Keratinocyte (primary cell): Measurements from ENCODE around the gene CLDN6. TPM values are rescaled to one million over a fixed set of nuclear protein-coding genes. Genes with fewer than 3 reads are reported as not detected.

Experiments
- DNase-seq: peaks from one replicate; pipeline ENCODE4 v3.0.0-alpha.2; 2011; ENCODE audit warnings: low read depth, missing footprints, low spot score
- FAIRE-seq: peaks from 2 replicates; lab custom pipeline; 2011; peaks lifted over from hg19 to GRCh38; lab: Jason Lieb, UNC
- H2AFZ ChIP-seq: 2 replicates; pipeline ENCODE4 v1.6.0; 2012; ENCODE audit warnings: low read length, control low read depth, inconsistent platforms; ENCODE audit not compliant: control insufficient read depth
- H3K27ac ChIP-seq: 2 replicates; pipeline ENCODE4 v1.5.1; 2011; ENCODE audit warnings: low read length; ENCODE audit not compliant: control insufficient read depth, insufficient read depth
- H3K27me3 ChIP-seq: 3 replicates; pipeline ENCODE4 v1.6.0; 2011; ENCODE audit warnings: low read length; ENCODE audit not compliant: control insufficient read depth, insufficient read depth; ENCODE audit errors: extremely low read depth
- H3K36me3 ChIP-seq, 2 experiments: 2 replicates in 1 of 2; 3 replicates in 1 of 2; pipeline ENCODE4 v1.5.1; 2011; ENCODE audit warnings: low read length in 2 of 2, mild to moderate bottlenecking in 1 of 2; ENCODE audit not compliant: control insufficient read depth in 2 of 2, insufficient read depth in 2 of 2; ENCODE audit errors: extremely low read depth in 1 of 2
- H3K4me1 ChIP-seq: 3 replicates; pipeline ENCODE4 v1.5.1; 2011; ENCODE audit warnings: low read length; ENCODE audit not compliant: control insufficient read depth, insufficient read depth; ENCODE audit errors: extremely low read depth
- H3K4me2 ChIP-seq: 3 replicates; pipeline ENCODE4 v1.6.0; 2011; ENCODE audit warnings: low read depth, low read length; ENCODE audit not compliant: control insufficient read depth, insufficient read depth; ENCODE audit errors: extremely low read depth
- H3K4me3 ChIP-seq, 3 experiments: fragments of 200-600 bp in 1 of 3; sonication (generic) in 1 of 3; 2 replicates in 2 of 3; 3 replicates in 1 of 3; pipeline ENCODE4 v1.5.1; 2011 to 2016; ENCODE audit warnings: low read length in 3 of 3, mild to moderate bottlenecking in 3 of 3, control low read depth in 2 of 3, inconsistent platforms in 1 of 3, low read depth in 1 of 3, mixed read lengths in 1 of 3, mixed run types in 1 of 3, moderate library complexity in 1 of 3; ENCODE audit not compliant: control insufficient read depth in 2 of 3, insufficient read depth in 2 of 3; ENCODE audit errors: extremely low read depth in 1 of 3
- H3K79me2 ChIP-seq: 2 replicates; pipeline ENCODE4 v1.6.0; 2012; ENCODE audit warnings: low read length; ENCODE audit not compliant: control insufficient read depth, insufficient read depth
- H3K9ac ChIP-seq: 3 replicates; pipeline ENCODE4 v1.6.0; 2011; ENCODE audit warnings: low read length; ENCODE audit not compliant: control insufficient read depth, insufficient read depth; ENCODE audit errors: extremely low read depth
- H3K9me1 ChIP-seq: 3 replicates; pipeline ENCODE4 v1.6.0; 2011; ENCODE audit warnings: low read length; ENCODE audit not compliant: control insufficient read depth, insufficient read depth; ENCODE audit errors: extremely low read depth
- H3K9me3 ChIP-seq: 2 replicates; pipeline ENCODE4 v1.5.1; 2012; ENCODE audit warnings: low read depth, low read length; ENCODE audit not compliant: control insufficient read depth
- H4K20me1 ChIP-seq: 3 replicates; pipeline ENCODE4 v1.6.0; 2011; ENCODE audit warnings: low read length; ENCODE audit not compliant: control insufficient read depth, insufficient read depth; ENCODE audit errors: extremely low read depth
- EZH2 ChIP-seq: IDR thresholded peaks from one replicate; pipeline ENCODE4 v1.6.1; 2012; ENCODE audit warnings: inconsistent platforms, mild to moderate bottlenecking, low read length, moderate library complexity
- dilution Hi-C: fragments of 300-500 bp; cut with MboI; formaldehyde crosslinking; loops from one replicate; pipeline ENCODE4 v1.7.0; 2020; ENCODE audit warnings: low sequenced_read_pairs; ENCODE audit not compliant: extremely low pct_ligation_motif_present
- polyA plus RNA-seq, 5 experiments: library from polyadenylated mRNA; depleted of rRNA in 3 of 5; stranded (reverse) in 3 of 5; stranded (forward) in 1 of 5; unstranded in 1 of 5; fragments of >200 nt; gene quantifications; 1 replicate in 1 of 5; 2 replicates in 3 of 5; 3 replicates in 1 of 5; pipeline versions ENCODE4 v1.2.1 to v1.2.3, GENCODE V29; 2011 to 2012; ENCODE audit warnings: missing spikeins in 2 of 5, low read depth in 1 of 5, low replicate concordance in 1 of 5
- TF ChIP-seq, protein P1 (sequence below), 3 experiments: IDR thresholded peaks in 1 of 3; conservative IDR thresholded peaks in 1 of 3; optimal IDR thresholded peaks in 1 of 3; 2 replicates in 2 of 3; 3 replicates in 1 of 3; pipeline versions ENCODE3 to v1.5.1; 2011; ENCODE audit warnings: low read length in 3 of 3, mild to moderate bottlenecking in 3 of 3, moderate library complexity in 2 of 3, control low read depth in 1 of 3, inconsistent platforms in 1 of 3; ENCODE audit not compliant: insufficient read depth in 2 of 3; ENCODE audit errors: extremely low read depth in 1 of 3

The CLDN6 gene
- polyA plus RNA-seq, 1 donor (not counting 4 experiments of a cell fraction or from before 2014, with no cell fraction given): not detected

GRCh38 chr16:3047387-3047720 lies 29.4 kb upstream of the CLDN6 start:
- H3K79me2 ChIP-seq: no peaks in the 10 kb centered on the region
- H3K36me3 ChIP-seq: no peaks in the 10 kb centered on the region
- no peaks in the 10 kb centered on the region for H3K9me3 ChIP-seq
- DNase-seq: no peak
- H3K27me3 ChIP-seq: peaks cover 46% of the 10 kb centered on the region
- no peak overlapping the region for H3K9ac ChIP-seq
- FAIRE-seq: no peak
- no peaks in the 10 kb centered on the region for H4K20me1 ChIP-seq
- H3K27ac ChIP-seq: no peak overlapping the region
- no peak overlapping the region for H3K4me2 ChIP-seq
- no peak for TF ChIP-seq EZH2
- TF ChIP-seq, protein P1, sequence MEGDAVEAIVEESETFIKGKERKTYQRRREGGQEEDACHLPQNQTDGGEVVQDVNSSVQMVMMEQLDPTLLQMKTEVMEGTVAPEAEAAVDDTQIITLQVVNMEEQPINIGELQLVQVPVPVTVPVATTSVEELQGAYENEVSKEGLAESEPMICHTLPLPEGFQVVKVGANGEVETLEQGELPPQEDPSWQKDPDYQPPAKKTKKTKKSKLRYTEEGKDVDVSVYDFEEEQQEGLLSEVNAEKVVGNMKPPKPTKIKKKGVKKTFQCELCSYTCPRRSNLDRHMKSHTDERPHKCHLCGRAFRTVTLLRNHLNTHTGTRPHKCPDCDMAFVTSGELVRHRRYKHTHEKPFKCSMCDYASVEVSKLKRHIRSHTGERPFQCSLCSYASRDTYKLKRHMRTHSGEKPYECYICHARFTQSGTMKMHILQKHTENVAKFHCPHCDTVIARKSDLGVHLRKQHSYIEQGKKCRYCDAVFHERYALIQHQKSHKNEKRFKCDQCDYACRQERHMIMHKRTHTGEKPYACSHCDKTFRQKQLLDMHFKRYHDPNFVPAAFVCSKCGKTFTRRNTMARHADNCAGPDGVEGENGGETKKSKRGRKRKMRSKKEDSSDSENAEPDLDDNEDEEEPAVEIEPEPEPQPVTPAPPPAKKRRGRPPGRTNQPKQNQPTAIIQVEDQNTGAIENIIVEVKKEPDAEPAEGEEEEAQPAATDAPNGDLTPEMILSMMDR (optimal IDR thresholded peaks at IDR 0.05 in 1 of 3, IDR thresholded peaks at IDR 0.05 in 1 of 3, conservative IDR thresholded peaks at IDR 0.05 in 1 of 3; ENCODE audit: extremely low read depth in 1 of 3, insufficient read depth in 2 of 3, low read length in 3 of 3): no peak
- no peak overlapping the region for H2AFZ ChIP-seq
- H3K4me1 ChIP-seq: no peaks in the 10 kb centered on the region
- H3K9me1 ChIP-seq: no peaks in the 10 kb centered on the region
- dilution Hi-C loops: no loop called here
- no peak overlapping the region for H3K4me3 ChIP-seq

GRCh38 chr16:3046641-3047386 lies 28.8 kb upstream of the CLDN6 start:
- dilution Hi-C loops: no loop called here
- Histone ChIP-seq H3K27ac (no peak overlapping the region), H3K27me3 (peaks cover 46% of the 10 kb centered on the region), H3K4me3 (peak overlapping the region; percentile 43 to 67 (median 57)), H3K4me2 (peak overlapping the region; percentile 84), H2AFZ (no peak overlapping the region), H4K20me1 (no peaks in the 10 kb centered on the region), H3K79me2 (no peaks in the 10 kb centered on the region), H3K9me3 (no peaks in the 10 kb centered on the region), H3K9me1 (no peaks in the 10 kb centered on the region), H3K4me1 (no peaks in the 10 kb centered on the region), H3K9ac (no peak overlapping the region), H3K36me3 (no peaks in the 10 kb centered on the region)
- DNase-seq (no peak), FAIRE-seq (no peak)
- TF ChIP-seq EZH2: peak; percentile 88
- TF ChIP-seq, protein P1 (optimal IDR thresholded peaks at IDR 0.05 in 1 of 3, IDR thresholded peaks at IDR 0.05 in 1 of 3, conservative IDR thresholded peaks at IDR 0.05 in 1 of 3; ENCODE audit: extremely low read depth in 1 of 3, insufficient read depth in 2 of 3, low read length in 3 of 3): no peak
